Myocyte (in vitro differentiated cells): ENCODE data around the gene GPR180. TPM values are rescaled to one million over a fixed set of nuclear protein-coding genes. Genes with fewer than 3 reads are reported as not detected.
"Not testable (repeated sequence)": the region's sequence is repeated elsewhere in the genome, so short reads cannot be mapped to it uniquely, and the experiment has no call there.

Source experiments
- DNase-seq: peaks from one replicate; pipeline ENCODE4 v3.0.0-alpha.2; 2012; ENCODE audit warnings: low read depth
- total RNA-seq: library from RNA; depleted of rRNA; stranded (reverse); fragments of >200 nt; gene quantifications from 2 replicates; pipeline ENCODE4 v1.2.3, GENCODE V29; 2014

The GPR180 gene
- total RNA-seq, 1 donor from 2014 or later, result 15.9 TPM

DNA sequence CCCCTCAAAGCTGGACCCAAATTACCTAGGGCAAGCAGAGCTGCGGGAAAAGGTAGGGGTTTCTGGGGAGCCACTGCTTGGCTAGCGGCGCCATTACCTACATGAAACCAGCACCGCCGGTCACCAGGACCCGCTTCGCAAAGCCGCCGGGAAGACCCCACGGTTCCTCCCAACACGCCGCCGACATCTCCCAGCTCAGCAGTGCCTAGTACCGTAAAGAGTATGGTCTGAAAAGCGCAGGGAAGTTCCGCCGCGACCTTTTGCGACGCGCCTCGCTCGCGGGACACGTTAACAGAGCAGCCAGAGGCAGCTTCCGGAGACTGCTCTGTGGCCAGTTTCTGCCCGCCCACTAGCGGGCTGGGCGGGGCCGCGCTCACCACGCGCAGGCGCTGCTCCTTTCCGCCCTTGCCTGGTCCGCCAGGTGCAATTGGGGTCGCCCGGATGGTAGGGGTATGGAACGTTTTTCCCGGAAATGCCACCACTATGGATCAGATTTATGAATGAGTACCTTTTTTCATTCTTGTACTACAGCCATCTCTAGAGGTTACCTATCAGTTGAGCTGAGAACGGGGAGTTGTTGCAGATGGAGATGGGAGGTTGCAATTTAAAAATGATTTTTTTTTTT lies 5.6 kb upstream of the GPR180 start, which contains the start of gene TGDS:
Gene TGDS (minus strand): TSS at position 203 of the 625 bp plus-strand sequence. CDS start 16 bp downstream, at position 187.
- DNase-seq, result peak; percentile 95

GRCh38 chr13:94596575-94596971 lies 5.1 kb upstream of the GPR180 start:
- no peak for DNase-seq

- no peak for DNase-seq
These were observed 3.4 kb upstream of the GPR180 start for GRCh38 chr13:94598281-94598680.

GRCh38 chr13:94599877-94600276 lies 1.8 kb upstream of the GPR180 start:
- no peak for DNase-seq

DNA sequence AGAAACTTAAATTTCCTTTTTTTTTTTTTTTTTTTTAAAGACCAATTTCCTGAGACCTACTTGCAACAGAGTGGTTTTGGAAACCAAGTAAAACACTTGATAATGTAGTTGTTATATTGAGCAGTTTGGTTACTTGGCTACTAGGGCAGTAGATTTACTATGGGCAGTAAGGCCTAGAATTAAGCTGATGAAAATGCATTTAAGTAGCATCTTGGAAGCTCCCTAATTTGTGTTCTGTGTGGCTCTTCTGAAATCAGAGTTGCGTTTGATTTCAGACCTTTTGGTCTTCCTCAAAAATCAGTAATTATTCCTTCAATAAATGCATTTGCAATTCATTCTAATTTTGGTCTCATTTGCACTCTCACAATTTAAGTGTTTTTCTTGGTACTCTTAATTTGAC lies 810 bp downstream of the GPR180 start:
- DNase-seq, result no peak

DNA sequence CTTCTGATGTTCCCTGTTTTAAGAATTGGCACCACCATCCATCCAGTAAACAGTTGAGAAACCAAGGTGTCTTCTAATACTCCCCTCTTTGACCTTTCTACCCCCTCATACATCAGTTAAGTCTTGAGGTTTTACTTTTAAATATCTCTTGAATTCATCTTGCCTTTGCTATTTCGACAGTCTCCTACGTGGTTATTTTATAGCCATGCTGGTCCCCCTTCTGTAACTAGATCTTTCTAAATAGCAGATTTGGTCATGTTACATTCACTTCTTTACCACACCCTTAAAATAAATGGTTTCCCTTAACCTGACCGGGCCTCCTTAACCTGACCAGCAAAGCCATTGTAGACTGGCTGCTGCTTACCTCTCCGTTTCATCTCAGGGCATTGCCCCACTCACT lies 5.4 kb downstream of the GPR180 start:
- DNase-seq, result no peak

DNA sequence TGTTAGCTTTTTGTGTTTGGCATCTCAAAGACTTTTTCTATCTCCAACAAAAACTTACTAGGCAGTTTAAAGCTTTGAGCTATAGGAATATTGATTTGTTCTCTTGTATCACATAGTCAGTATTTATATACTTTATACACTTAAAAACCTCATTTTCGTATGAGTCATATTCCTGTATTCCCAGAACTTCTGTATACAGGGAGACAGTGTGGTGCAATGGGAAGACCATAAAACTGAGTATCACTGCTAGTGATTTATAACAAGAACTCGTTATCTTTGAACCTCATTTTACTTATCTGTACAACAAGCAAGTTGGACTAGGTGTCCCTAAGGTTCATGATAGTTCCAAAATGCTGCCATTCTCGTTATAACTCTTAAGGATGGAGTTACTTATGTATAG lies 6.3 kb downstream of the GPR180 start:
- no peak for DNase-seq

DNA sequence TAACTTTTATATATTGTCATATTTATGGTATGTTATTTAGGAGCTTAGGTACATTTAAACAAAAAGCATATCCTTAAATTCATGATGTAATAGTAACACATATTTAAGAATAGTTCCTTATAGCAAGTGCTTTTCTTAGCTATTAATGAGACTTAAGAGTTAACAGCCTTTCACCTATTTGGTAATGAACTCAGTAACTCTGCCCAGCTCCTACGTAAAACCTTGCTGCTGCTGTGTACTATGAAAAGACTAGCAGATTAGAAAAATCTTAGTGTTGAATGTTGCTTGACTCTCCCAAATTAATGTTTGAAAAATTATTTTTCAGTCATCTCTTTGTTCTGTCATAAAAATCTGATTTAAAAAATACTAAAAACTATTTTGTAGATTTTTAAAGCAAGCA lies 6.9 kb downstream of the GPR180 start:
- DNase-seq, result no peak

DNA sequence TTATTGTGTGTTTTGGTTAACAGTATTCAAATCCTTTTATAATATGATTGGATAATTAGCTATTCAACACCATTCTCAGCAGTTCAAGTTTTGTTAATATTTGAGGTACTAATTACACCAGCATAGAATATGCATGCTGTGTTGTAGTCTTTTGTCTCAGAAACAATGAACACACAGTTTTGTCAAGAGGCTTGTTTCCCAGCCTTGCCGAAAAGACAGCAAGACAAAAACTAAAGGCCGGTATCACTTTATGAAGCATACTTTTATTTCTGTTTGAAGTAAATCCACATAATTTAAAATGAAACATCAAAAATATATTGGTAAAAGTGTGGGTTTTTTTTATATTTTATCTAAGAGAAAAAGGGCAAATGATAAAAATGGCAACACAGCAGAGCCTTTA lies 7.5 kb downstream of the GPR180 start:
- no peak for DNase-seq

DNA sequence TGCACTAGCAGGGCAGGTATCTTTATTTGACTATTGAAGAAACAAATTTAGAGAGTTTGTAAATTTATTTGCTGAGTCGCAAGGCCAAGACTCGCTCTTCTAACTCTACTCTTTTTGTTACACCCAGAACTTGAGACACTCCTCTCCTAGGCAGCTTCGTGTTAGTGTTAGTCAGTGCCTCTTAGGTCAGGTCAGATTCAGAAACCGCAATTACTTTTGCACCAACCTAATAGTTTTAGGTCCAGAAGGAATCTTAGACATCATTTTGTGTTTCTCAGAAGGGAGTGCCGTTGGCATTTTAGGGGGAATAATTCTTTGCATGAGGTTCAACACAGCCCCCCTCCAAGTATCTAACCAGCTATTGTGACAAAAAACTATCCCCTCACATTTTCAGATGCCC lies 8.8 kb downstream of the GPR180 start:
- no peak for DNase-seq

- no peak for DNase-seq
These were observed 10.4 kb downstream of the GPR180 start for GRCh38 chr13:94612050-94612449.

GRCh38 chr13:94613051-94613450 lies 11.4 kb downstream of the GPR180 start:
- no peak for DNase-seq

- DNase-seq, result peak; percentile 39
These were observed 15.8 kb downstream of the GPR180 start for GRCh38 chr13:94617389-94618000.

DNA sequence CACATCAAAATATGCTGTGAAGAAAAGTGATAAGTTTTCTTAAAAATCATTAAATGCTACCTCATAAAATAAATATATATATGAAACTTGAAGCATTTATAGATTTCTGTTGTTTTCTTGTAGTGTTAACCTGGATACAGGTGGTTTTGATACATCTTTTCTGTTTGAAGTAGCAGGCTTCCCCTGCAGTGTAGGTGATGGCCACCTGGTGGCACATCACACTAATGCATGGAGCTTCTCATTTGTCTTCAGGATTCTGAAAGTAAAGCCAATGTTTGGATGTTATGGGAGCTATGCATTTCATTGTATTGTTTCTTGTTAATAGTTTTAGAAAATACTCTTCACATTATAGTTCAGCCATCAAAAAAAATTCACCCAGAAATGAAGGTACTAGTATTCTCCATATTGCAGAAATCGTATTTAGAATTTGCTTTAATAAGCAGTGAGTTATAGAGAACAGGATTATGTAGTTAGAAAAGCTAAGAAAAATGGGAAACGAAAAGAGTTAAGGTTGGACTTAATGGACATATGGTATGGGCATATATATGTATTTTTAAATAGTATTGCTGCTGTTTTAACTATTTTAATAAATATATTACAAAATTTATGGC lies 18.7 kb downstream of the GPR180 start:
- peak; percentile 10 for DNase-seq

- DNase-seq, result no peak
These were observed 20.7 kb downstream of the GPR180 start for GRCh38 chr13:94622344-94622743.

DNA sequence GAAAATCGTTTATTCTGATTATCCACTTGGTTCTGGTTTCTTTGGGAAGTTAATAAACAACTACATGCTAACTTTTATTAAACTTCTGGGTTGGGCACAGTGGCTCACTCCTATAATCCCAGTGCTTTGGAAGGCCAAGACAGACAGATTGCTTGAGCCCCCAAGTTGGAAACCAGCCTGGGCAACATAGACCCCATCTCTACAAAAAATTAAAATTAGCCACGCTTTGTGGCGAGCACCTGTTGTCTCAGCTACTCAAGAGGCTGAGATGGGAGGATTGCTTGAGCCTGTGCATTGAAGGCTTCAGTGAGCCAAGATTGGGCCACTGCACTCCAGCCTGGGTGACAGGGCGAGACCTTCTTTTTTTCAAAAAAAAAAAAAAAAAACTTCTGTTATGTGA lies 21.7 kb downstream of the GPR180 start:
- DNase-seq, result no peak

- DNase-seq, result no peak
These were observed 29.2 kb downstream of the GPR180 start for GRCh38 chr13:94630858-94631257.

- DNase-seq, result no peak
These were observed 30.7 kb downstream of the GPR180 start for GRCh38 chr13:94632226-94632980.

DNA sequence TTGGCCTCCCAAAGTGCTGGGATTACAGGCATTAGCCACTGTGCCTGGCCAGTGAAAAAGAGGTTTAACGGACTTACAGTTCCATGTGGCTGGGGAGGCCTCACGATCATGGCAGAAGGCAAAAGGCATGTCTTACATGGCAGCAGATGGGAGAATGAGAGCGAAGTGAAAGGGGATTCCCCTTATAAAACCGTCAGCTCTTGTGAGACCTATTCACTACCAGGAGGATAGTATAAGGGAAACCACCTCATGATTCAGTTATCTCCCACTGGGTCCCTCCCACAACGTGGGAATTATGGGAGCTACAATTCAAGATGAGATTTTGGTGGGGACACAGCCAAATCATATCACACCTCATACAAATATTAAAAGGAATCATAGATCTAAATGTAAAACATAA lies 34.4 kb downstream of the GPR180 start:
- DNase-seq, result not testable (repeated sequence)

DNA sequence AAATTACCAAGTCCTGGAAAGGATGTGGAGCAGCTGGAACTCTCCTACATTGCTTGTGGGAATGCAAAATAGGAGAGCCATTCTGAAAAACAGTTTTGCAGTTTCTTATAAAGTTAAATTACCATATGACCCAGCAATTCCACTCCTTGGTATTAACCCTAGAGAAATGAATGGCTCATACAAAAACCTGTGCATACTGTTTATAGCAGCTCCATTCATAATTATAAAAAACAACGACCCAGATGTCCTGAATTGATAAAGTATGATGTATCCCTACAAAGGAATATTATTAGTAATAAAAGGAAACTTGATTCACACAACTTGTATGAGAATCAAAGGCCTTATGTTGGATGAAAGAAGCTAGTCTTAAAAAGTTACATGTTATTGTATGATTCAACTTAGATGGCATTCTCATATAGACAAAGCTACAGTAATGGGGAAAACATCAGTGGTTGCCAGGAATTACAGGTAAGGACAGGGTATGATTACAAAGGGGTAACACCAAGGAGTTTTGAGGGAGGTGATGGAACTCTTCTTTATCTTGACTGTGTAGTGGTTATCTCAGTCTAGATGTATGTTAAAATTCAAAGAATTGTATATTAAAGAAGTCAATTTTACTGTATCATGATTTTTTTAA lies 35.4 kb downstream of the GPR180 start:
- DNase-seq, result no peak

DNA sequence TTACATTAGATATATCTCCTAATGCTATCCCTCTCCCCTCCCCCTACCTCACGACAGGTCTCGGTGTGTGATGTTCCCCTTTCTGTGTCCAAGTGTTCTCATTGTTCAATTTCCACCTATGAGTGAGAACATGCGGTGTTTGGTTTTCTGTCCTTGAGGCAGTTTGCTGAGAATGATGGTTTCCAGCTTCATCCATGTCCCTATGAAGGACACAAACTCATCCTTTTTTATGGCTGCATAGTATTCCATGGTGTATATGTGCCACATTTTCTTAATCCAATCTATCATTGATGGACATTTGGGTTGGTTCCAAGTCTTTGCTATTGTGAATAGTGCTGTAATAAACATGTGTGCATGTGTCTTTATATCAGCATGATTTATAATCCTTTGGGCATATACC lies 36.0 kb downstream of the GPR180 start:
- DNase-seq, result not testable (repeated sequence)

DNA sequence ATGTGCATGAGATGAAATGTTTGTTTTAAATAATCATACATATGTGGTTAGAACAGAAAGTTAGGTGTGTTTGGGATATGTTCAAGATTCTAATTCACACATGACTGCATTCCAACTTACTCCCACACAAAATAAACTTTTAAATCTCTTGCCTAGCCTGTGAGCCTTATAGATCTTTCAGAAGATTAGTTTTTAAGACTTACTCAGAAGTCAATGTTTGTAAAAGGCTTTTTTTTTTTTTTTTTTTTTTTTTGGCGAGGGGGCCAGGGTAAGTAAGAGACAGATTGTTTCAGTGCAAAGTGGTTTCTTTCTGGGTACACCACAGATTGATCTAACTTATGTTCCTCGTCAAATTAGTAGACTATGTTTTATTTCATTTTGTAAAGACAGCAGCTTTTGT lies 39.1 kb downstream of the GPR180 start:
- no peak for DNase-seq
